NCI-H2227 (cell line): ENCODE results near the gene VSTM4.

Experiments used
- DNase-seq: peaks from one replicate; lab custom pipeline; 2025; ENCODE audit not compliant: unreplicated experiment; lab: John Stamatoyannopoulos, UW

The VSTM4 gene

GRCh38 chr10:49049660-49050059 is 65.7 kb downstream of the VSTM4 start:
- no peak for DNase-seq

- no peak for DNase-seq
These were observed 68.1 kb downstream of the VSTM4 start for GRCh38 chr10:49047128-49047639.

GRCh38 chr10:49044293-49045193 is 70.8 kb downstream of the VSTM4 start:
- no peak for DNase-seq

GRCh38 chr10:49040601-49041000 is 74.7 kb downstream of the VSTM4 start:
- DNase-seq: no peak

- no peak for DNase-seq
These were observed 75.9 kb downstream of the VSTM4 start for GRCh38 chr10:49039409-49039808.

- no peak for DNase-seq
These were observed 76.6 kb downstream of the VSTM4 start for GRCh38 chr10:49038711-49039110.

- DNase-seq: no peak
These were observed 78.1 kb downstream of the VSTM4 start for GRCh38 chr10:49037187-49037586.

- no peak for DNase-seq
These were observed 78.7 kb downstream of the VSTM4 start for GRCh38 chr10:49036638-49037037.

GRCh38 chr10:49035920-49036319 is 79.4 kb downstream of the VSTM4 start:
- DNase-seq: no peak

GRCh38 chr10:49034925-49035324 is 80.4 kb downstream of the VSTM4 start:
- DNase-seq: no peak

- DNase-seq: no peak
These were observed 81.4 kb downstream of the VSTM4 start for GRCh38 chr10:49033939-49034338.

- DNase-seq: no peak
These were observed 85.7 kb downstream of the VSTM4 start for GRCh38 chr10:49029666-49030065.

GRCh38 chr10:49028639-49029038 is 86.7 kb downstream of the VSTM4 start:
- DNase-seq: no peak

- no peak for DNase-seq
These were observed 89.9 kb downstream of the VSTM4 start for GRCh38 chr10:49025347-49025983.

- DNase-seq: no peak
These were observed 90.8 kb downstream of the VSTM4 start for GRCh38 chr10:49024484-49024883.

- DNase-seq: no peak
These were observed 91.6 kb downstream of the VSTM4 start for GRCh38 chr10:49023752-49024151.

- no peak for DNase-seq
These were observed 92.3 kb downstream of the VSTM4 start for GRCh38 chr10:49023071-49023470.

- DNase-seq: no peak
These were observed 93.6 kb downstream of the VSTM4 start for GRCh38 chr10:49021685-49022084.

- no peak for DNase-seq
These were observed 99.6 kb downstream of the VSTM4 start for GRCh38 chr10:49015700-49016099.

GRCh38 chr10:49012603-49013002 is 102.7 kb downstream of the VSTM4 start:
- DNase-seq: no peak

GRCh38 chr10:49011756-49012155 is 103.6 kb downstream of the VSTM4 start:
- DNase-seq: no peak

GRCh38 chr10:49010865-49011264 is 104.5 kb downstream of the VSTM4 start:
- no peak for DNase-seq
